GM12878 (cell line): ENCODE data around the gene EEF1A2. TPM values are rescaled to one million over a fixed set of nuclear protein-coding genes. Genes with fewer than 3 reads are reported as not detected.

Experiments used
- ATAC-seq: fragments of 200-7000 bp; cut with Tn5 transposase; 3 replicates; pipeline ENCODE4 v1.9.1; 2020; ENCODE audit warnings: mild to moderate bottlenecking, moderate library complexity
- BruUV-seq: library from RNA; stranded (reverse); fragments of 400-500 nt; replicated peaks from 2 replicates; lab custom pipeline; 2021; lab: Mats Ljungman, UMichigan
- CTCF ChIA-PET: fragments of 300-600 bp; sonication (Branson Sonifier 250); formaldehyde crosslinking; extraction: SDS; loops from one replicate; lab custom pipeline; 2021; ENCODE audit warnings: inconsistent platforms; lab: Yijun Ruan, JAX
- POLR2A ChIA-PET: fragments of 350-600 bp; formaldehyde crosslinking; extraction: SDS; loops from one replicate; lab custom pipeline; 2021; ENCODE audit warnings: inconsistent platforms; lab: Charles Lee
- RAD21 ChIA-PET: fragments of 300-600 bp; sonication (Branson Sonifier 250); formaldehyde crosslinking; loops from one replicate; lab custom pipeline; 2023; ENCODE audit warnings: antibody characterized with exemption; ENCODE audit not compliant: unreplicated experiment; lab: Charles Lee
- SMC1A ChIA-PET: fragments of 300-600 bp; sonication (Branson Sonifier 250); formaldehyde crosslinking; loops from one replicate; lab custom pipeline; 2023; ENCODE audit not compliant: unreplicated experiment, uncharacterized antibody; lab: Charles Lee
- DNase-seq: peaks from one replicate; pipeline ENCODE4 v3.0.0-alpha.2; 2011; ENCODE audit warnings: low read depth, low spot score
- FAIRE-seq: peaks from 3 replicates; lab custom pipeline; 2011; peaks lifted over from hg19 to GRCh38; lab: Jason Lieb, UNC
- H2AFZ ChIP-seq: 2 replicates; pipeline ENCODE4 v1.6.0; 2011; ENCODE audit warnings: low read depth, low read length, control low read depth; ENCODE audit not compliant: control insufficient read depth
- H3K27ac ChIP-seq: 2 replicates; pipeline ENCODE4 v1.5.1; 2011; ENCODE audit warnings: control low read depth; ENCODE audit not compliant: control insufficient read depth, insufficient read depth
- H3K27me3 ChIP-seq, 2 experiments: replicated peaks in 1 of 2; 2 replicates each; pipeline versions ENCODE4 v1.6.0 to v1.6.1; 2011; ENCODE audit warnings: low read length in 1 of 2; ENCODE audit not compliant: control insufficient read depth in 2 of 2, insufficient read depth in 2 of 2
- H3K36me3 ChIP-seq, 2 experiments: 2 replicates each; pipeline ENCODE4 v1.5.1; 2011; ENCODE audit warnings: low read length in 1 of 2; ENCODE audit not compliant: control insufficient read depth in 2 of 2, insufficient read depth in 2 of 2
- H3K4me1 ChIP-seq: 2 replicates; pipeline ENCODE4 v1.6.1; 2011; ENCODE audit warnings: mild to moderate bottlenecking, low read length, moderate library complexity, mixed read lengths; ENCODE audit not compliant: control insufficient read depth, insufficient read depth
- H3K4me2 ChIP-seq: 2 replicates; pipeline ENCODE4 v1.6.0; 2011; ENCODE audit warnings: control low read depth; ENCODE audit not compliant: control insufficient read depth, insufficient read depth
- H3K4me3 ChIP-seq: fragments of 200-600 bp; sonication (generic); 2 replicates; pipeline ENCODE4 v1.5.1; 2016
- H3K79me2 ChIP-seq: 2 replicates; pipeline ENCODE4 v1.6.0; 2011; ENCODE audit warnings: low read length; ENCODE audit not compliant: control insufficient read depth, insufficient read depth
- H3K9ac ChIP-seq: 2 replicates; pipeline ENCODE4 v1.8.0; 2011; ENCODE audit warnings: low read length, control low read depth, mixed read lengths; ENCODE audit not compliant: control insufficient read depth, insufficient read depth
- H3K9me3 ChIP-seq: replicated peaks from 3 replicates; pipeline ENCODE4 v1.5.1; 2011; ENCODE audit warnings: mild to moderate bottlenecking, low read length; ENCODE audit not compliant: control insufficient read depth, insufficient read depth
- H4K20me1 ChIP-seq: 2 replicates; pipeline ENCODE4 v1.6.0; 2011; ENCODE audit not compliant: control insufficient read depth, insufficient read depth
- ASH2L ChIP-seq: fragments of 300-600, 200-600 bp; sonication (generic); IDR thresholded peaks from 2 replicates; pipeline ENCODE4 v1.6.1; 2017; ENCODE audit warnings: low read depth, mild to moderate bottlenecking, borderline replicate concordance
- E4F1 ChIP-seq: fragments of 450-650 bp; IDR thresholded peaks from 2 replicates; pipeline ENCODE4 v1.6.1; 2018; ENCODE audit warnings: borderline replicate concordance, mild to moderate bottlenecking; ENCODE audit not compliant: partially characterized antibody
- EZH2 ChIP-seq: IDR thresholded peaks from 2 replicates; pipeline ENCODE4 v1.6.1; 2012; ENCODE audit warnings: low read depth, mild to moderate bottlenecking, control low read depth, inconsistent platforms, low read length, borderline replicate concordance; ENCODE audit not compliant: control insufficient read depth
- FOXK2 ChIP-seq: fragments of 450-650 bp; IDR thresholded peaks from 2 replicates; pipeline ENCODE4 v1.6.1; 2017; ENCODE audit warnings: mild to moderate bottlenecking, moderate library complexity
- PAX8 ChIP-seq: fragments of 450-650 bp; IDR thresholded peaks from 2 replicates; pipeline ENCODE4 v1.6.1; 2017; ENCODE audit warnings: mild to moderate bottlenecking, moderate library complexity
- WGBS: methylation state at CpG from one replicate; pipeline ENCODE4 v1.1.6; 2016; ENCODE audit warnings: low lambda C conversion rate; ENCODE audit not compliant: insufficient replicate concordance, insufficient coverage; ENCODE audit errors: missing lambda C conversion rate; 5-methylcytosine and 5-hydroxymethylcytosine counted together
- in situ Hi-C: fragments of 300-500 bp; cut with MboI; formaldehyde crosslinking; loops from 9 replicates; pipeline ENCODE4 v1.14.3; 2018; ENCODE audit warnings: mixed read lengths
- intact Hi-C: fragments of 100-400 bp; cut with micrococcal nuclease; formaldehyde crosslinking; loops from one replicate; pipeline ENCODE4 v1.14.2; 2022; ENCODE audit not compliant: unreplicated experiment
- polyA plus RNA-seq, 11 experiments: library from polyadenylated mRNA; depleted of rRNA in 4 of 11; unstranded in 6 of 11; stranded (reverse) in 5 of 11; fragments of >200 nt; fragmentation: Nextera tagmentation in 4 of 11; fragmentation: Illumina TruSeq in 1 of 11; extraction: Ambion mirVana in 4 of 11; extraction: Trizol in 1 of 11; gene quantifications; 1 replicate in 1 of 11; 2 replicates in 10 of 11; pipeline versions ENCODE4 v1.2.1 to v1.2.3, GENCODE V29; 2011 to 2016; ENCODE audit warnings: inconsistent platforms in 2 of 11, missing spikeins in 2 of 11, low read depth in 1 of 11
- total RNA-seq, 4 experiments: library from RNA; depleted of rRNA in 3 of 4; stranded (reverse); fragments of >200 nt in 3 of 4; fragmentation: Illumina TruSeq in 1 of 4; extraction: Trizol in 1 of 4; gene quantifications; 2 replicates each; pipeline versions ENCODE4 v1.2.1 to v1.2.3, GENCODE V29; 2013 to 2021

EEF1A2 gene
- total and polyA plus RNA-seq, 10 of the 15 experiments (the other 5 are each of a cell fraction or from before 2014, with no cell fraction given): 0.56 TPM; not detected in 9

GRCh38 chr20:63478346-63479302 lies 20.3 kb downstream of the EEF1A2 start:
- no peak overlapping the region for H2AFZ ChIP-seq
- RAD21 ChIA-PET: no interaction called here
- no peak for ATAC-seq
- BruUV-seq: no TSS peak
- in situ Hi-C loops (no loop called here), intact Hi-C loops (no loop called here)
- no peak overlapping the region for H3K4me2 ChIP-seq
- no peak for DNase-seq
- H3K4me3 ChIP-seq: no peak overlapping the region
- no peaks in the 10 kb centered on the region for H3K36me3 ChIP-seq
- H3K4me1 ChIP-seq: no peaks in the 10 kb centered on the region; the same call in 1 of the 2 replicates
- H3K27me3 ChIP-seq: no peaks in the 10 kb centered on the region; a peak in 2 of 4 replicates
- no peak overlapping the region for H3K9ac ChIP-seq
- H3K9me3 ChIP-seq: no peaks in the 10 kb centered on the region
- no peak for FAIRE-seq
- 51% methylated on average over 33 of the region's 34 CpGs for WGBS
- H4K20me1 ChIP-seq: no peaks in the 10 kb centered on the region
- POLR2A ChIA-PET: no interaction called here
- no peaks in the 10 kb centered on the region for H3K79me2 ChIP-seq
- CTCF ChIA-PET: no interaction called here
- H3K27ac ChIP-seq: no peak overlapping the region
- TF ChIP-seq EZH2 (no peak), E4F1 (no peak), FOXK2 (no peak), ASH2L (no peak), PAX8 (no peak)
- TF ChIP-seq, all 136 proteins: peak for 0
- SMC1A ChIA-PET: no interaction called here
